Choroid plexus epithelial cell (primary cell): ENCODE results near the gene RXRA.

Source experiments
- DNase-seq: peaks from one replicate; pipeline ENCODE4 v3.0.0-alpha.2; 2010; ENCODE audit warnings: low read depth
- H3K4me3 ChIP-seq: 2 replicates; pipeline ENCODE4 v1.5.1; 2011; ENCODE audit warnings: low read depth, mild to moderate bottlenecking, control low read depth, low read length, moderate library complexity
- CTCF ChIP-seq: conservative IDR thresholded peaks from 2 replicates; pipeline ENCODE4 v1.5.1; 2011; ENCODE audit warnings: low read depth, mild to moderate bottlenecking, control low read depth, inconsistent platforms, low read length, moderate library complexity

The RXRA gene

GRCh38 chr9:134428559-134428958 is 102.3 kb downstream of the RXRA start:
- no peak overlapping the region for H3K4me3 ChIP-seq
- no peak for TF ChIP-seq CTCF
- DNase-seq = no peak

GRCh38 chr9:134429007-134429406 is 102.8 kb downstream of the RXRA start:
- TF ChIP-seq CTCF = no peak
- H3K4me3 ChIP-seq = no peak overlapping the region
- no peak for DNase-seq

GRCh38 chr9:134429481-134429880 is 103.2 kb downstream of the RXRA start:
- TF ChIP-seq CTCF = no peak
- no peak overlapping the region for H3K4me3 ChIP-seq
- no peak for DNase-seq

GRCh38 chr9:134431095-134431494 is 104.8 kb downstream of the RXRA start:
- no peak overlapping the region for H3K4me3 ChIP-seq
- TF ChIP-seq CTCF = no peak
- no peak for DNase-seq

GRCh38 chr9:134431626-134432025 is 105.4 kb downstream of the RXRA start:
- no peak for TF ChIP-seq CTCF
- no peak for DNase-seq

GRCh38 chr9:134432471-134432870 is 106.2 kb downstream of the RXRA start:
- no peak for TF ChIP-seq CTCF
- H3K4me3 ChIP-seq = no peak overlapping the region
- no peak for DNase-seq

More at GRCh38 chr9:134431626-134432025, 105.4 kb downstream of the RXRA start:
- no peak overlapping the region for H3K4me3 ChIP-seq

- no peak for TF ChIP-seq CTCF
- DNase-seq = peak; percentile 21
- no peak overlapping the region for H3K4me3 ChIP-seq
Observed at GRCh38 chr9:134433101-134433500, 106.8 kb downstream of the RXRA start.
